Measurements from ENCODE around the gene TSPAN18. TPM values are rescaled to one million over a fixed set of nuclear protein-coding genes. Genes with fewer than 3 reads are reported as not detected.

Gene TSPAN18
- total and polyA plus RNA-seq, 10 of the 15 experiments (the other 5 are each of a cell fraction or from before 2014, with no cell fraction given): 0.02 to 0.77 (median 0.13) TPM; not detected in 1

DNA sequence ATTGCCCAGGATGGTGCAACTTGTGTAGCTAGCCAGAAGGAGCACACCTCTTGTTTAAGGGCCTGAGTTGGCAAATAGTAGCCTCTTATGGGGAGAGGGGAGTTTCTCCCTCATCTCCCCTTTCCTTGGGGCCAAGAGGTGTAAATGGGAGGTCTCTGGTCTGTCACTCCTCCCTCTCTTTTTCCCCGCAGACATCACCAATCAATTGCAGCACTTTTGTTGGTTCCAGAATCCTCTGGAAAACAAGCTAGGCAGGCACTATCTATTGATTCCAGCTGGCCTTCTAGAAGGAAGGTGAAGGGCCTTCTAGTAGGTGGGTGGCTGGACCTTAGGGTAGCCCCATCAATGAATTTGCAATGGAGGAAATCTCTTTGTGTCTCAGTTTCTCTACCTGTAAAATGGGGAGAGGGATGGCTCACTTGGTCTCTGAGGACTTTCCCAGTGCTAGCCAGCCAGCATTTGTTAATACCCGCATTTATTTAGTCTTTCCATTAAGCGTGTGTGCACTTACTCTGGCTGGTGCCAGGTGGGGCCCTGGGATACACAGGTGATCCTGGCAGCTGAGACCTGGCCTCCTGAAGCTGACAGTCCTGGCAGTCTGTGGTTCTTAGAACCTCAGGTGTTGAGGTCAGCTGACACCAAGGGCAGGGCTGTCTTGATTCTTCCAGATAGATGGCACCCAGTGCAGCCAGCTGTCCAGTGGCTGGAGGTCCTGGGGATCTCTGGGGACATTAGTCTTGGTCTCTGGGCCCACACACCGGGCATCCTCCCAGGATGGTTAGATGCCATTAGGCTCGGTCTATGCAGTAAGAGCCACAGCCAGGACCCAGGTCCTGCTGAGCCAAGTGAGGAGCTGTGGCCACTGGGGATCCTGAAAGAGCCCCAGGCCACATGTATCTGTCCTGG lies 51.7 kb downstream of the TSPAN18 start:
- WGBS (ENCODE audit: insufficient coverage, insufficient replicate concordance, low lambda C conversion rate, missing lambda C conversion rate): 54% methylated on average over 5 of the region's 5 CpGs
- CTCF ChIA-PET: interaction anchor here (5.1 kb wide), 1 partner anchor 222 kb away, joined by 38 read pairs; no protein-coding TSS in a partner anchor
- H3K9ac ChIP-seq (ENCODE audit: control insufficient read depth, insufficient read depth, low read length): no peak overlapping the region
- TF ChIP-seq IKZF1 (conservative IDR thresholded peaks at IDR 0.05) (no peak), RFX5 (IDR thresholded peaks at IDR 0.05; ENCODE audit: low read depth, low read length) (no peak), DPF2 (IDR thresholded peaks at IDR 0.05) (no peak), STAT1 (conservative IDR thresholded peaks at IDR 0.05) (no peak), RELB (IDR thresholded peaks at IDR 0.05; ENCODE audit: low read depth) (no peak), ATF3 (IDR thresholded peaks at IDR 0.05; ENCODE audit: borderline replicate concordance, extremely low read depth, low read depth, low read length) (no peak), ZNF592 (IDR thresholded peaks at IDR 0.05) (no peak), EGR1 (IDR thresholded peaks at IDR 0.05; ENCODE audit: borderline replicate concordance in 1 of 2, low read depth in 2 of 2, low read length in 2 of 2) (no peak), ZNF217 (IDR thresholded peaks at IDR 0.05) (no peak)
- FAIRE-seq (no peak), DNase-seq (ENCODE audit: low read depth, low spot score) (no peak), ATAC-seq (no peak)
- no peak overlapping the region for H3K4me2 ChIP-seq (ENCODE audit: control insufficient read depth, insufficient read depth)
- POLR2A ChIA-PET: no interaction called here
- in situ Hi-C loops (cut with MboI) (loop anchor here (10.0 kb wide), 1 partner anchor 224 kb away; no protein-coding TSS in a partner anchor), intact Hi-C loops (cut with micrococcal nuclease; ENCODE audit: unreplicated experiment) (loop anchor here (5.0 kb wide), 6 partner anchors 51 to 491 kb away; partner anchors contain the start of gene TSPAN18)
- no peak overlapping the region for H3K27ac ChIP-seq (ENCODE audit: control insufficient read depth, insufficient read depth)
- RAD21 ChIA-PET (ENCODE audit: unreplicated experiment): no interaction called here
- SMC1A ChIA-PET (ENCODE audit: uncharacterized antibody, unreplicated experiment): no interaction called here
- no peak overlapping the region for H3K4me3 ChIP-seq
- no peak overlapping the region for H2AFZ ChIP-seq (ENCODE audit: control insufficient read depth, low read depth, low read length)
- BruUV-seq (replicated peaks): no TSS peak
- no peaks in the 10 kb centered on the region for H3K4me1 ChIP-seq (ENCODE audit: control insufficient read depth, insufficient read depth, low read length)
- no peaks in the 10 kb centered on the region for H4K20me1 ChIP-seq (ENCODE audit: control insufficient read depth, insufficient read depth)
- H3K9me3 ChIP-seq (replicated peaks; ENCODE audit: control insufficient read depth, insufficient read depth, low read length): no peaks in the 10 kb centered on the region
- no peaks in the 10 kb centered on the region for H3K79me2 ChIP-seq (ENCODE audit: control insufficient read depth, insufficient read depth, low read length)
- peaks cover 0 to 1% of the 10 kb centered on the region in 2 experiments; a peak in 1 of 4 replicates for H3K27me3 ChIP-seq (replicated peaks in 1 of 2; ENCODE audit: control insufficient read depth in 2 of 2, insufficient read depth in 2 of 2, low read length in 1 of 2)
- no peaks in the 10 kb centered on the region for H3K36me3 ChIP-seq (ENCODE audit: control insufficient read depth in 2 of 2, insufficient read depth in 2 of 2, low read length in 1 of 2)
